IPS-NIHi11 (cell line): ENCODE data around the gene LYST.

ENCODE experiments used
- DNase-seq: peaks from one replicate; pipeline ENCODE4 v3.0.0; 2012; ENCODE audit warnings: mixed read lengths, low spot score

Gene LYST

DNA sequence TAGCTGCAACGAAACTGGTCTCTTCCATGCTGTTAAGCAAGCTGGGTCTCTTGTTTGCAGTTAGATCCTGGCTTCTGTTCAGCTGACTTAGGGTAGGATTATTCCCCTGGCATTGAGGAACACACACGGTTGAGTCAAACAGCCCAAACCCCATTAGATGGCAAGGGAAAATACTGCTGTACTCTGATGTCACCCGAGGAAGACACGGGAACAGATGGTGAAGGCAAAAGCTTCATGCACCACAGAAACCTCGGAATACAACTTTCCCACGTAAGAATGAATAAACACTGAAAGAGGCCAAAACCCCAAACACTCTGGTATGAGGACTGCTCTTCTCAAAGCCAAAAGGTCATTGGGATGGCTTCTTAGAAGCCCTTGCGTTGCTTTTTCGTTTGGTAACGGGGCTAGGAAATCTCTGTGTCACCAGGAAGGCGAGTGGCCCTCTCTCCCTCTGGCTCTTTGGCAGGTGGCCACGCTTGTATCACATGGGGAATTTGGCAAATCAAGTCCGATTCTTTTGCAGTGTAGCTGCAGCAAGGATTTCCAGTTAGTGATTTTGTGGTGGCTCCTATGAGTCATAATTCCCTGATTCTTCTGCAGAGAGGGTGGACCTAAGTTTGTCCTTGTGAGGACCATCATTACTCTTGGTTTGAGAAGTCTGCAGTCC, 16.7 kb upstream of the LYST start:
- peak; percentile 24 for DNase-seq

DNA sequence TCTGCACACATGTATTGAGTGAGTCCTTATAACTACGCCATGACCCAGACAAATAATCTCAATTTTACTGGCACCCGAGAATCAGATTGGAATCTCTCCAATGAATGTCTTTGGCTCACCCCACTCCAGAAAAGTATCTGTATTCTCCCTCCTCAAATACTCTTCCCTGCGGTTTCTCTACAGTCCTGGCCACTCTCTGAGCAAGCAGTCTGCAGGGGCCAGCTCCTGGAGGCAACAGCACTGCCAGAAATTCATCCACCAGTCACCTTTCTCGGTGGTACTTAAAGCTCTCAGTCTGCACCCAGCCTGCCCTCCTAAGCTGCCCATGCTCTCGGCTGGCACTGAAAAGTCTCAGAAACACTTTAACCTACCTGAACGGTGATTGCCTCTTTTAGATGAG, 16.1 kb upstream of the LYST start:
- no peak for DNase-seq

DNA sequence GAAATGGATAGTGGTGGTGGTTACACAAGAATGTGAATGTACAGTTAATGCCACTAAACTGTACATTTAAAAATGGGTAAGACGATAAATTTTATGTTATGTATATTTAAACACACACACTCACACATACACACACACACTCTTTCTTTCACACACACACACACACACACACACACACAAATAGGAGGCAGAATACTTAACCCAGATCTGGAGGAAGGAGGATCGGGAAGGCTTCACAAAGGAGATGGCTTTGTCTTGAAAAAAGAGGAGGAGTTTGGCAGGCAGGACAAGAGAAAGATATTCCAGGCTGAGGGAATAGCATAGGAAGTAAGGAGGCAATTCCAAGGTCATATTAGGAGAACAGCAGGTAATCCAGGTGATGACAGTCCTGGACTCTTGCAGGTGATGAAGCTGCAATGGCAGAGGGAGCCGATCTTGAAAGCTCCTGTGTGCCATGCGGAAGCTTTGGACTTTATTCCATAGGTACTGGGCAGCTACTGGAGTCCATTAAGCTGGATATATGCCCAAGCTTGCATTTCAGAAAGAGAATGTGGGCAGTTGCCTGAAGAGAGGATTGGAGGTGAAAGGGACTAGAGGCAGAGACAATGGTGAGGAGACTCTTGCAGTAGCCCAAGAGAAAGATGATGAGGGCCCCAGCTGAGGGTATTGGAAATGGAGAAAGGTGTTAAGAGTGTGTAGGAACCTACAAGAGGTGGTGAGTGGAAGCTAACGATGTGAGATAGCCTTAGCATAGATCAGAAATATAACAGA, 15.4 kb upstream of the LYST start:
- DNase-seq = no peak

DNA sequence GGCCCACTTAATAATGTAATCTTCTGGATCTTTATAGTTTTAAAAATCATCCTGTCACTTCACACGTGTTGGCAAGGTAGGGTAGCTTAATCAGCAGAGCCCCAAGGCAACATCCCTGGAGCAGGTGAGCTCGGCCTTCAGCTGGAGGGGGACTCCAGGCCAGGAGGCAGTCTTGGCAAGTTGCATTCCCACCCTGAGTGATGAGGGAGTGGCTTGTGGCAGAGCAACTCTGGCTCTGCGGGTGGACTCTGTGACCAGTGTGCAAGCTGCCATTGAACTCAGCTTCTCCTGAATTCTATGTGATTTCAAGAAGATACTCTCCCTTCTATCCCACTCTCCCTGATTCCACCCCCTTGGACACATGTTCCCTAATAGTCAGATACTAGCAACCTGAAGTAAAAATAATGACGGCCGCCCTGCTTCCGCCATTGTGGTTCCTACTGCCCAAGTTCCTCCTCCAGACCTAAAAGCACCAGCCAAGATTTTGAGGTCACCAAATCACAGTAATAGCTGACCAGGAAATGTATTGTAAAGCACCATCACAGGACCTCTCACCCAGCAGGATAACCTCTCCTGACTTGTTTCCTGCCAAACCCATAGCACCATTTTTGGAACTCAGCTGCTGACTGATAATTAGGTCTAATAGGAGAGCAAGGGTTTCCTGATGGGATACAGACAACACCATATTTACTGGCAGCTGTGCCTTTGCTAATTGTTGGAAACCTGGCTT, 11.5 kb upstream of the LYST start:
- no peak for DNase-seq

DNA sequence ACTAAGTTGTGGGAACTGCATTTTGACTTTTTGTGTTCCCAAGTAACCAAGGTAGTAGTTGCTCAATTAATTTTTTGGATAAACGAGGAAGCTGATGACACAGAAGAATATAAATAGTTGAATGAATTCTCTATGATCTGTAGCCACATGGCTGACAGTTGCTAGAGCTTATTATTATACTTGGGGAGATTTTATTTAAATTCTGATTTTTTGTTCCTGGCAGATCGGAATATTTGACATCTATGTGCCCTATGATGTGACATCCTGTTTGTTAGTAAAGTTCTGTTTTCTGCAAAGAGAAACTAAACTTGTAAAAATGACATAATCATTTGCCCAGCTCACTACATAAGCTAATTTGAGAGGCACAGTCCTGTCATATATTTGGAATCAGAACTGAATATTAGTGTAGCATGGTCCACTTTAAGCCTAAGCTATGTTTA, 9.7 kb upstream of the LYST start:
- DNase-seq = no peak

DNA sequence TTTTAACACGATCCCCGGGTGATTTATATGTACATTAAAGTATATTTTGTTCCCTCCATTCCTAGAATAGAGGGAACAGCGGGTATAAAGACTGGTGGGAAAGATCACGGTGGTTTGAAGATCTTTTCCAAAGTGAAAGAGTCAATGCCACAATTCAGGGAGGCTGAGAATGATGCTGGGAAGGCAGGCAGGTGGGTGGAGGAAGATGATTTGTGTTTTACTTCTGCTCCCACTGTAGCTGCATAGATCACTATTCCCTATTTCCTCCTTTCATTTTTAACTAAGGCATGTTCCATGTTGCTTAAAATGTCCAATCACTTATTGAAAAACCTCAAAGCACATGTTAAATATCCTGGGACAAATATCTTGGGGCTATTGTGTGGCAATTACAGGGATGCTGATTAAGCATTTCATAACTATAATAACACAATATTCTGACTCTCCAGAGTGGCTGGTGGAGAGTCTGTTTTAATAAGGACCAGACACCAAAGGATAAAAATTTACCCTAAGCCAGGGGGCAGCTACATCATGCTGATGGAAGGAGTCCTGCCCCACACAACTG, 8.4 kb upstream of the LYST start:
- no peak for DNase-seq

DNA sequence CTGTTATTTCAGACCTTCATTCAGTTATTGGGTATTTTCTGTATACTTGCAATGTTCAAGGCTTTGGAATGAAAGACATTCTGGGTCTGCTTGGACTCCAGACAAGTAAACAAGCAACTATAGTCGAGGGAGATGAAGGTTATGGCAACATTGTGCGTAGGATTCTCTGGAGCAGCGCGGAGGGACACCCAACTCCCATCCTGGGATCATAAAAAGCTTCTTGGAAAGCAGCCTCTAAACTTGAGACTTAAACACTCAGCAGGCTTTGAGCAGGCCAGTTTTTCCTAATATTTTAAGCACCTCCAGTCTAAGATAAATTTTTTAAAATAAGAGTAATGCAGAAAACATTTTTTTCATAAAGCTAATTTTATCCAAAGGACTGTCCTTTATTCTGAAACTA, 7.6 kb upstream of the LYST start:
- no peak for DNase-seq

DNA sequence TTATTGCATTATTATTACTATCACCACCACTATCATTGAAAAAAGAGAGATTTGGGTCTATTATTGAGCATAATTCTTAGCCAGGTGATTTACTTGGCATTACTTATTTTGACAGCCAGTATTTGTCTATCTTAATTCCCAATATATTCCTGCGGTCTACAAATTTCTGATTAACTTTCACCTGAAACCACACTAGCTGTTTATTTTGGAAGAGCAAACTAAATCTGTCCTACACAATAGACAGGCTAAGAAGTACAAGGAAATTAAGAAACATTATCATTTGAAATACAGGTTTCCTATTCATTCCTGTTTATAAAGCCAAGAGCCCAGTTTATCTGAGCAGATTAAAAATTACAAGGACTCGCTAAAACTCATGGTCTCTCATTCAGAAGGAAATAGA, 6.9 kb upstream of the LYST start:
- no peak for DNase-seq

DNA sequence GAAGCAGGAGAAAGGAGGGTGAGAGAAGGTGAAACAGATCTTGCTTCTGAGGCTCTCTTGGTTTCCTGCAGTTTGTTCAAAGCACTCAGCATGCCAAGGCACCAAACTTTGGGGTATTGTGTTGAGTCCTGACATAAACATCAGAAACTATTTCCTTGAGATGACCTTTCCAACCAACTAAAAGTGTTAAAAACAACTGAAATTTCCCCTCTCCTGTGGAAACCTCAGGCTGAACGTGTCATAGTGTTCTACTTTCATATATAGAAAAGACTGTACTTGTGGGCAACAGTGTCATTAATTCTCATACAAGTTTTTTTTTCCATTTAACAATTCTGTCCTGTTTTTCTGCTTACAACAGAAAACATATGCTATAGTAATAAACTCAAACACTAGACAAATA, 6.3 kb upstream of the LYST start:
- no peak for DNase-seq

DNA sequence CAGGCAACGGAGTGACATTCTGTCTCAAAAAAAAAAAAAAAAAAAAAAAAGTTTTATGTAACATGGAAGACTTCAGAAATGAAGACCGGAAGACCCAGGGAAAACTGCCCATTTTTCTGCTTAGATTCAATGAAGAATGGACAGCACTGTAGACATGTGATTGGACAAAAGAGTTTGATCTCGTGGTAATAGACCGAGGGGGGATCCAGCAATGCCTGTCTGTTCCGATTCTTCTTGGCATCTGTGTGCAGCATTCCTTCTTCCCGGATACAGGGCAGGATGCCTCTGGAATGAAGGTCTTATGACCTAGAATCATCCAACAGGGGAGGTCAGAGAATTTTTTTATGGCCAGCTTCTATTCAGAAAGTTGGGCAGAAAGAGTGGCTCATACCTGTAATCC, 5.6 kb upstream of the LYST start:
- no peak for DNase-seq

DNA sequence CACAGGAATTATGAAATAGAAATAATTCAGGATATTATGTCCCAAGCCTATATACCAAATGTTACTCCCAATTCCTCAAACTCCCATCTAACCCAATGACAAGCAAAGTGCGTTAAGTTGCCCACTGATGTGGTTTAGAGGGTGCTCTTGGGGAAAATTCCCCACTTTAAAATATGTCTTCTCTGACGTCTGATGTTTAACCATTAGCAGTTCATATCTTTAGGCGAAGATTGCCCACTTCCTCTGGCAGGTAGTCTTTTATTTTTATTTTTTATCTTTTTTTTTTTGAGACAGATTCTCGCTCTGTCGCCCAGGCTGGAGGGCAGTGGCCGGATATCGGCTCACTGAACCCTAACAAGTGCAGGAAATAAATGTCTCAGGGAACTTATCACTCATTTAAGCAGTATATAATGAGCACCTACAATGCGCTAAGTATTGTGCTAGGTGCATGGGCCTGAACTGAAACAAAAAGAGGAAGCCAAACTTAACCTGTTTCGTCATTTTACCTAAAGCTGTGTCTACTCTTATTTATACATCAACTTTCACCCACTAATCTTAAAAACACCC, 1.3 kb upstream of the LYST start:
- DNase-seq = no peak

DNA sequence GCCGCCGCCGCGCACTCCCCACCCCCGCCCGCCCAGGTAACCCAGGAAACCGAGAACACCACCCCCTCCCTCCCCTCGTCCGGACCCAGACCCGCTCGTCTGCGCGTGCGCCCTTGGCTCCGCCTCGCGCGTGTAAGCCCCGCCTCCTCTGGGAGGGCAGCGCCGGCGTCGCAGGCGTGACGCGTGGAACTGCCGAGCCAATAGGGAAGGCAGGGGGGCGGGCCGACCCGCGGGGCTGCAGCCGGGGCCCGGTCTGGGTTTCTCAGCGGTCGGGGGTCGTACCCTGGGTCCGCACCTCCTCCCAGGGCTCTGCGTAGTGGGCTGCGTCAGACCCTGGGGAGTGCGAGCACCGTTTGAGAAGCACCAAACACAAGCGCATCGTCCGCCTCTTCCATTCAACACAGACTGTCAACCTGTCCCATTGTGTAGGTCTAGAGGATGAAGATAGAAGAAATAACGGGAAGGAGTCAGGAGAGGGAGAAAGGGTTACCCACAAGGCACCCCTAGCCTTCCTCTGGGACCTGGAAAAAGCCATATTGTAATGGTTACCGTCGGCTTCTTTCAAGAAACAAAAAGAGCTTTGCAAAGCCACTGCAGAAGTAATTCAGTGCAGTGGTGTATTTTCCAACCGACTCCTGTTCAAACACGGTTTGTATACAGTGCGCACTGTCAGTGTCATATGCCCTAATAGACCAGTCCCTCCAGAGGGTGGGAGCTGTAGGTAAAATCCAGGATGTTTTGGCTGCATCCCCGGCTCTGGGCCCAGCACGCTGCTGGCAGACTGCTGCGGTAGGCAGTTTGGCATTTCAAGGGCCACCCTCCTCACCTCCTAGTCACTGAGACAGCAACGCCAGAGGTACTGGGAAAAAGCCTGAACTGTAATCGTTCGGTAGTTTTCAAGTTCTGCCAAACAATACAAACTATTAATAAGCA, 473 bp upstream of the LYST start:
- DNase-seq = peak; percentile 96

DNA sequence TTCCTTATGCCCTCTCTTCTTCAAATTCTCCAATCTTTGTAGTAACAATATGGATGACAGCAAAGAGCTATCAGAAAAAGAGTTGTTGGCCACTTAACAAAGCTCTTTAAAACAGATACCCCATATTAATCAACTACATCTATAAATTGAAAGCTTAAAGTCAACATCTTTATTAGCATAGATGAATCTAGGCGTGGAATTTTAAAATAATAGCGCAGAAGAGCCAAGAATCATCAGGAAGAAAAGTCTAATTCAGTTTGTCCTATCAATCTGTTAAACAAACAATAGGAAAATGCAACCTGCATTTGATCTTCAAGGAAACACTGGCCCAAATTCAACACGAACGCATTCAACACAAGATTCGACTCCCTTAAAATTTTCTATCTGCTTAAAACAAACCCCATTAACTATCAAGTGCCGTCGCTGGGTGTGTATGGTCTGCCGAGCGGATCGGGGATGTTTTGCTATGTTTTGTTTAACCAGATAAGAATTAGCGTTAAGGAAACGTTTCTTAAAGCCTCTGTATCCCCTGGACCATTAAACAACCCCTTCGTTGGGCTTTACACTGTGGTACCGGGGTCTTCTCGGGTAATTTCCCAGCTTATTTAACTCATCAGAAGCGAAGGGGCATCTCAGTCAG, 1.0 kb downstream of the LYST start:
- DNase-seq = no peak

DNA sequence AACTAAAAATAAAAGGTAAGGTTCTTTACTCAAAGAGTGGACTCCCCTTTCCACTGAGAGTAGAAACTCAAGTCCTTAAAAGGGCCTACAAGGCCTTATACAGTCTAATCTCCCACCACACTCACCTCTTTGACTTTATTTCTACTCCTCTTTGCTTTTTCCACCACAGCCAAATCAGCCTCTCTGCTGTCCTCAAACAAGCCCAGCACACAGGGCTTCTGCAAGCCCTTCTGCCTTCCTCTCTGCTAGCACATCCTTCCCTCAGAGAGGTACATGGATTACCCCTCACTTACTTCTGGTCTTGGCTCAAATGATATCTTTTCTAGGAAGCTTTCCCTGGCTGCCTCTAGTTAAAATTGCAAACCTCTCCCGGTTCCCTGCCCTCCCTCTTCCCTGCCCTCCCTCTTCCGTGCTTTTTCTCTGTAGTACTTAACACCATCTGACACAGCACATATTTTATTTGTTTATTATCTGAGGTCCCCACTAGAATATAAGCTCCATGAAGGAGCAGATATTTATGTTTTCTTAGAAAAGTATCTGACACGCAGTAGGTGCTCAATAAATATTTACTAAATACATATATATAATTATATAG, 1.7 kb downstream of the LYST start:
- DNase-seq = no peak

DNA sequence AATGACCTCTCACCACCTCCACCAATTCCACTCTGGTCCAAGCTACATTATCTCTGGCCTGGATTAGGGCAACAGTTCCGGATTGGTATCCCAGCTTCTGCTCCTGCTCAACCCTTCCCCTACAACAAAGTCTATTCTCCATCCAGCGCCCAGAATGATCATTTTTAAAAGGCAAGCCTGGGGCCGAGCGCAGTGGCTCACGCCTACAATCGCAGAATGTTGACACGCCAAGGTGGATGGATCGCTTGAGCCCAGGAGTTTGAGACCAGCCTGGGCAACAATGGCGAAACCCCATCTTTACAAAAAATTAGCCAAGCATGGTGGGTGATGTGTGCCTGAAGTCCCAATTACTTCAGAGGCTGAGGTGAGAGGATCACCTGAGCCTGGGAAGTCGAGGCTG, 2.2 kb downstream of the LYST start:
- no peak for DNase-seq

DNA sequence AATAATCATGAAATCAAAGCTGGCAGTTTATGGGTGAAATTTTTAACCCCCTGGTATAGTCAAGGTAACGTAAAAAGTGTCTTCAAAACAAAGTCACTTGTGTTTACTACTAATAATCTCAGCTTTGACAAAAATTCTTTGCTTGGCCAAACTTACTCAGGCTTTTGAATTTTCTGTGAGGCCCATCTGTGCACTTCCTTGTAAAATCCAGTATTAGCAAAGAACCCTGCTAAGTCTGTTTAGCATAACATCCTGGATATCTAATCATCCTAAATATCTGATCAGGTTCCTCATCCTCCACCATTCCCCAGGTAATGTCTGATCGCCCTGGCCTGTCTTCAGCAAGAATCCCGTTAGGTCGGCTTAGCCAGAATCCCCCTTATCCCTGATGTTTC, 3.0 kb downstream of the LYST start:
- DNase-seq = no peak

DNA sequence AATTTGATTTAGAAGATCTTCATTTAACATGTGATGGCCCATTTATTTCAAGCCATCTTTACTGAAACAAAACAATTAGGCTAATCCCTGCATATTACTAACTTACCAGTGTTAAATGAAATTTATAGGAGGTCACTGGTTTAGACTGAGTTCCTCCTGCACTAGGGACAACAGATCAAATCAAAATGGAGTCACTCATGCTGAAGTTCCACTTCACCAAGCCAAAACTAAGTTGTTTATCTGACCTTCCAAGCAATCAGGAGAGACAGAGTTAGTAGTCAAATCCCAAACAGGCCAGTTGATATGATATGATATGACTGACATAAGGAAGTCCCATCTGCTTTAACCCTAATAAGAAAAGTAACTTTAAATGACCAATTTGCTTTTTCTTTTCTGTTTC, 4.8 kb downstream of the LYST start:
- no peak for DNase-seq

DNA sequence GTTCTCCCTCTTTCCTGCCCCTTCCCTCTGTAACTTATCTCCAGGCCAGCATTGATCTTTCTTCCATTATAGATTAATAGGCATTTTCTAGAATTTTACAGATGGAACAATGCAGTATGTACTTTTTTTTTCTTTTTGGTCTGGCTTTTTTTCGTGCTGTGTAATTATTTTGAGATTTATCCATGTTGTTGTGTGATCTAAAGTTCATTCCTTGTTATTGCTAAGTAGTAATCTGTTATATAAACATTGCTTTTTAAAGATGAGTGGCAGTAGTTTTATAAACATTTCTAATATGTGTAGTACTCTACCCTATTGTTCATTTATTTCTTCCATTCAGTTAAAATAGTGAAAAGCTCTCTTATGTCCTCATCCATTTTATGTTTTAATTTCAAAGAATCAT, 5.9 kb downstream of the LYST start:
- no peak for DNase-seq

DNA sequence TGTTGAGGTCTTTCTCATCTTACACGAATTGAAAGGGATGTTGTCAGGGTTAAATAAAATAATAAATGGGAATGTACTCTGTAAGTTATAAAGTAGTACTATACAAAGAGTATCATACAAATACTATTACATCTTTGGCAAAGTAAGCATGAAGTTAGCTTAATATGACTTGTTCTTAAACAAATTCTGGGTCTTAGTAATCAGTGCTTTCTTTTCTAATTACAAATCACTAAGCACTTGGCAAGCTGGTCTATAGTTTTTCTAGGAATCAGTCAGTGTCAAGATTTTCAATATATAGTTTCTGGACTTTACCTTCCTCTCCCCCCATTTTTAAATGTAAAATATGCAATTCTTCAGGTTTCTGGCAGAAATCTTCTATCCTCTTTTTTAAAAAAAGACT, 6.9 kb downstream of the LYST start:
- no peak for DNase-seq

DNA sequence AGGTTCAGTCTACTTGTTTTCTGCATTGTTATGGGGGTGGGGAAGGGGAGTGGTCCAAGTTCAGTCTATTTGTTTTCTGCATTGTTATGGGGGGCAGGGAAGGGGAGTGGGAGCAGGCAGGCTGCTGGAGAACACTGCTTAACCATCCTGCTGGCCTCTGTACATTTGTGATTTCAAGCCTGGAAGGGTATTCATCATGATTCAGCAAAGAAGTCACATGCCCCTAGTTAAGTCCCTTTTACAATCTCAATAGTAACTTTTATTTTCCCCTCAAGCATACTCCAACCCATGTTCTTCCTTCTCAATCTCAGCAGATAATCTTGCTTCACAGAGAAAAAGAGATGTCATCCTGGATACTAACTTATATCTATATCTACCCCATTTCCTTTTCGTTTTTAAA, 7.9 kb downstream of the LYST start:
- DNase-seq = no peak

DNA sequence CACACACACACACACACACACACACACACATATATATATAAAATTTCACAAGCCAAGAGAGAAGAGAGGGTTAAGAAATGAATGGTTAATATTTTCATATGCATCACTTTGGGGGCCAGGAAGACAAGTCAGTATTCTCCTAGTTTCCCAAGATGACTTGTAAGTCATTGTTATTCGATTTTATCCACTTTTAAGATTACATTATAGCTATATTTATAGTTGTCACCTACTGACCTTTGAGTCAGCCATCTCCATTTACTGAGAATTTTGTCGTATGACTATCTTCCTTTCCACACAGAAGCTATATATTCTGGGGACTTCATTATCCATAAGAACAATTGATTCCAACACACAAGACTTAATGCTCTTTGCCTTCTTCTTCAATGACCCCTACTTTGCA, 8.9 kb downstream of the LYST start:
- DNase-seq = no peak
